ENCODE data around the gene TIFAB.

The TIFAB gene

GRCh38 chr5:135417083-135417482 is 35.1 kb downstream of the TIFAB start:
- DNase-seq = no peak

GRCh38 chr5:135405082-135405481 is 47.1 kb downstream of the TIFAB start:
- no peak for DNase-seq

DNA sequence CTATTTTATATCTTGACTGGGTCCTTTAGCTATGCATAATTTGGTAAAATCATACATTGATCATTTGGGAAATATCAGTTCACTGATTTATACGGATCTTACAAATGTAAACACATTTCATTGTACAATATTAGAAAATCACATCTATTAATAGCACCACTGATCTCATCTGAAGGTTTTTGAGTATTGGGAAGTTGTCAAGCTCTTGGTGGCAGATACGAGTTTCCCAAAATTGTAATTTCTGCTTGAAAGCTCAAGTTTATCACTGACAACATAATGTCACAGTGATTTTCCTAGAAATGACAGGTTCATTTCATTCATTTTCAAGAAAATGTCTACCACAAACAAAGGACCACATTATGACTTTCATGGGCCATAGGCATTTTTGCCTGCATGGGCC is 50.1 kb downstream of the TIFAB start:
- no peak for DNase-seq

- no peak for DNase-seq
These were observed 51.3 kb downstream of the TIFAB start for GRCh38 chr5:135400866-135401265.

DNA sequence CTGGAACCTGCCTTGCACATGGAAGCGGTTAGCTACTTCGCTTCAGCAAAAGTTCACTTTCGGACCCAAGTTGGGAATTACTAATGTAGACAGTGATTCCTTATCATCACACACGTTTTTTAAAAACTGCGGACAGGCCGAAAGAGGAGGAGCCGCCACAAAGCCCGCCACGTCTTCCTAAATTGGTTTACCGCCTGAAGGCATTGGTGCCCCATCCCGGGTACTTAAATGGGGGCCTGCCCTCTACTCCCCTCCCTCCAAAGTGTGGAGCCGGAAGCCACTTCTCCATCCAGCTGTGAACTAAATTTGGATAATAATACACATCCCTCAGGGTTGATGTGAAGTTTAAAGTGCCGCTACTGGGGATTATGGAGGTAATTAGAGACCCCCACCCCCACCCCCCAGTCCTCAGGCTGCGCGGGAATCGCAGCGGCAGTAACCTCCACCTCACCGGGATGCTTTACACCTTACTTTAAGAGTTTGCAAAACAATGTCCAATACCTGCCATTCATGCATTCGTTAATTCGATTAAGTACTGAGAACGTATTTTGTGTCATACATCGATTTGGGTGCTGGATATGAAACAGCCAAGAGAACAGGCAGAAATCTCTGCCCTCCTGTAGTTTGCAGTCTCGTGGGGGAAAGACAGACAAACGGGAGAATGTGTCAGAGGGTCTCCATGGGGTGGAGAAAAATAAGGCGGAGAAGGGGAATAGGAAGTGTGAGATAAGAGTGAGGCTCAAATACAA is 52.2 kb downstream of the TIFAB start:
- DNase-seq = no peak

- peak; percentile 77 for DNase-seq
These were observed 53.0 kb downstream of the TIFAB start, which contains the start of gene MACROH2A1 for GRCh38 chr5:135398855-135399793. Gene MACROH2A1 (minus strand): TSS chr5:135399231. CDS start chr5:135389093, 10,138 bp downstream.

DNA sequence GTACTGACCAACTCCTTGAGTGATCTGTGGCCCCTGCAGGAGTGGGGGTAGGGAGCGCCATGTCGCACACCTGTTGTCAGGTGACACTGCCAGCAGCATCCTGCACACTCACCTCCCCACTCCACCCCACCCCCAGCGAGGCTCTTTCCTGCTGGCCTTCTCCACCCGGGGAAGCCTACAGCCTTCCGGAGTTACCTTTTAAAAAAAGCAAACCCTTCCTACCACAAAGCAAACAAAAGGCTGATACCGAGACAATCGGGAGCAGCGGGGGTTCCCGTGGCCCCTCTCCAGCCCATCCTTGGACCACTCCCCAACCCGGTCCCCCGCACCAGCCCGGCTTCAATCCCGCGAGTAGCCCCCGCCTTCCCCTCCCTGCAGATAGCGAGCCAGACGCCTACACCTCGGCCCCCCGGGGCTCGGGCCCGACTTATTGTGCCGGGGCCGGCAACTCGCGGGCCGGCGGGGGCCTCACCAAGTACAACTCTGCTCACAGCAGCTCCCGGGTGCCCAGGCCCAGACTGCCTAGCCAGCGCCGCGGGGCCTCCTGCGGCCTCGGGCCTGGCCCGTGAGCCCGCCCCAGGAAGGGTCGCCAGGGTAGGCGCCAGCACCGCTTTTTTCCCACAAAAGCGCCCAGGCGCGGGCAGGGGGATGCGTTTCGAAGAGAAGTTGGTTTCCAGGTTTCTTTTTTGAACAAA is 53.8 kb downstream of the TIFAB start:
- DNase-seq = peak; percentile 51

All from 8988T (cell line).